Kidney epithelial cell (primary cell): ENCODE measurements around the gene EYA3. TPM values are rescaled to one million over a fixed set of nuclear protein-coding genes. Genes with fewer than 3 reads are reported as not detected.

Experiments used
- DNase-seq: peaks from one replicate; pipeline ENCODE4 v3.0.0-alpha.2; 2010; ENCODE audit warnings: low read depth
- H3K27me3 ChIP-seq: 2 replicates; pipeline ENCODE4 v1.6.0; 2011; ENCODE audit warnings: low read length; ENCODE audit not compliant: control insufficient read depth, insufficient read depth
- H3K36me3 ChIP-seq: 2 replicates; pipeline ENCODE4 v1.5.1; 2011; ENCODE audit warnings: low read length; ENCODE audit not compliant: control insufficient read depth, insufficient read depth
- H3K4me3 ChIP-seq: 2 replicates; pipeline ENCODE4 v1.5.1; 2011; ENCODE audit warnings: low read depth, mild to moderate bottlenecking, control low read depth, low read length
- total RNA-seq: library from RNA; depleted of rRNA; stranded (reverse); fragments of >200 nt; gene quantifications from 2 replicates; pipeline ENCODE4 v1.2.3, GENCODE V29; 2015
- TF ChIP-seq, protein P1 (sequence below): IDR thresholded peaks from 2 replicates; pipeline ENCODE4 v1.5.1; 2011; ENCODE audit warnings: mild to moderate bottlenecking, moderate library complexity, low read length, control low read depth, inconsistent platforms; ENCODE audit not compliant: insufficient read depth, poor library complexity, severe bottlenecking

Gene EYA3, protein sequence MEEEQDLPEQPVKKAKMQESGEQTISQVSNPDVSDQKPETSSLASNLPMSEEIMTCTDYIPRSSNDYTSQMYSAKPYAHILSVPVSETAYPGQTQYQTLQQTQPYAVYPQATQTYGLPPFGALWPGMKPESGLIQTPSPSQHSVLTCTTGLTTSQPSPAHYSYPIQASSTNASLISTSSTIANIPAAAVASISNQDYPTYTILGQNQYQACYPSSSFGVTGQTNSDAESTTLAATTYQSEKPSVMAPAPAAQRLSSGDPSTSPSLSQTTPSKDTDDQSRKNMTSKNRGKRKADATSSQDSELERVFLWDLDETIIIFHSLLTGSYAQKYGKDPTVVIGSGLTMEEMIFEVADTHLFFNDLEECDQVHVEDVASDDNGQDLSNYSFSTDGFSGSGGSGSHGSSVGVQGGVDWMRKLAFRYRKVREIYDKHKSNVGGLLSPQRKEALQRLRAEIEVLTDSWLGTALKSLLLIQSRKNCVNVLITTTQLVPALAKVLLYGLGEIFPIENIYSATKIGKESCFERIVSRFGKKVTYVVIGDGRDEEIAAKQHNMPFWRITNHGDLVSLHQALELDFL
- 15.1 and 17.5 TPM in 2 replicates for total RNA-seq

DNA sequence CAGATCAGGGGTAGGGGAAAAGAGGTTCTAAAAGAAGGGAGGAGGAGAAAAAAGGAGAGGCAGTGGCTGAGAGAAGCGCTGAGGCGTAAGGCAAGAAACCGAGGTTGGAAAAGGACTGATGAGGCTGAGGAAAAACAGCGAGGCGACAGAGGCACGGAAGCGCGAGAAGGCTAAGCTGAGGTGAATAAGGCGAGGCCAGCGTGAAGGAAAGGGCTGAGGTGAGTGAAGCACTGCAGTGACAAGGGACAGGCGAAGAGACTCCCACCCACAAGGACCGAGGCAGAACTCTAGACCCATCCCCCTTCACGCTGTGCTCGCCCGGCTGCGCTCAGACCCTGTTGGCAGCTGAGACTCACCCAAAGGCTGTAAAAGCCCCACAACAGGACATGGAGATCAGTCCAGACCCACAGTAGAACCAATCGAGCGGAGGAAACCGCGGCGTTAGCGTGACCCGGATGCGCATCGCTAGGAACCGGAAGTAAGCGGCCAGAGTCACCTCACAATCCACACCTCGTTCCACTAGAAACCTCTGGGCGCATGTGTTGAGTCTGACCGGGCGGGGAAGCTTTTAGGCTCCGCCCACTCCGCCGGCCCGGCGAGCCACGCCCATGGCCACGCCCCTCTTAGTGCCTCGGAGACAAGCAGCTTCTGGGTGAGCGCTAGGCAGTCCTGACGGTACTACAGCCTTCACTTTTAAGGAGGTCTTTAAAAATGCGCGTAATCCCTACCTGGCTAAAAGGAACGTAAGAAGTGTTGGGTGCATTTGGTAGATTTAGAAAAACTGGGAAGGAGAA, at the start of gene EYA3:
EYA3 (minus strand) TSS at position 443 of the 794 bp plus-strand sequence. CDS start 30,584 bp downstream, outside the sequence.
- peak; percentile 93 for DNase-seq
- H3K27me3 ChIP-seq = no peaks in the 10 kb centered on the region
- H3K36me3 ChIP-seq = no peaks in the 10 kb centered on the region
- H3K4me3 ChIP-seq = peak within 1 kb of the TSS; percentile 69
- TF ChIP-seq, protein P1, sequence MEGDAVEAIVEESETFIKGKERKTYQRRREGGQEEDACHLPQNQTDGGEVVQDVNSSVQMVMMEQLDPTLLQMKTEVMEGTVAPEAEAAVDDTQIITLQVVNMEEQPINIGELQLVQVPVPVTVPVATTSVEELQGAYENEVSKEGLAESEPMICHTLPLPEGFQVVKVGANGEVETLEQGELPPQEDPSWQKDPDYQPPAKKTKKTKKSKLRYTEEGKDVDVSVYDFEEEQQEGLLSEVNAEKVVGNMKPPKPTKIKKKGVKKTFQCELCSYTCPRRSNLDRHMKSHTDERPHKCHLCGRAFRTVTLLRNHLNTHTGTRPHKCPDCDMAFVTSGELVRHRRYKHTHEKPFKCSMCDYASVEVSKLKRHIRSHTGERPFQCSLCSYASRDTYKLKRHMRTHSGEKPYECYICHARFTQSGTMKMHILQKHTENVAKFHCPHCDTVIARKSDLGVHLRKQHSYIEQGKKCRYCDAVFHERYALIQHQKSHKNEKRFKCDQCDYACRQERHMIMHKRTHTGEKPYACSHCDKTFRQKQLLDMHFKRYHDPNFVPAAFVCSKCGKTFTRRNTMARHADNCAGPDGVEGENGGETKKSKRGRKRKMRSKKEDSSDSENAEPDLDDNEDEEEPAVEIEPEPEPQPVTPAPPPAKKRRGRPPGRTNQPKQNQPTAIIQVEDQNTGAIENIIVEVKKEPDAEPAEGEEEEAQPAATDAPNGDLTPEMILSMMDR = no peak

DNA sequence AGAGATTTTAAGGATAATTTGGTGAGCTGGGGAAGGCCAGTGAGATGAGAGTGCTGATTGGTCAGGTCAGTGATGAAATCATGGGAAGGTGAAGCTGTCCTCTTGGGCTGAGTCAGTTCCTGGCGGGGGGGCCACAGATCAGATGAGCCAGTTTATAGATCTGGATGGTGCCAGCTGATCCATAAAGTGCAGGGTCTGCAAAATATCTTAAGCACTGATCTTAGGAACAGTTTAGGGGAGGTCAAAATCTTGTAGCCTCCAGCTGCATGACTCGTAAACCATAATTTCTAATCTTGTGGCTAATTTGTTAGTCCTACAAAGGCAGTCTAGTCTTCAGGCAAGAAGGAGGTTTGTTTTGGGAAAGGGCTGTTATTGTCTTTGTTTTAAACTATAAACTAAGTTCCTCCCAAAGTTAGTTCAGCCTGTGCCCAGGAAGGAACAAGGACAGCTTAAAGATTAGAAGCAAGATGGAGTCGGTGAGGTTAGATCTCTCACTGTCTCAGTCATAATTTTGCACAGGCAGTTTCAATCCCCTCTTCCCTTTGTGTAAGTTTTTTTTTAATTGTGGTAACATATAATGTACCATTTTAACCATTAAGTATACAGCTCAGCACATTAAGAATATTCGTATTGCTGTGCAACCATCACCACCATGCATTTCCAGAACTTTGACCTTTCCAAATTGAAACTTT, 48.7 kb upstream of the EYA3 start:
- Histone ChIP-seq H3K27me3 (no peaks in the 10 kb centered on the region), H3K4me3 (no peak overlapping the region), H3K36me3 (no peaks in the 10 kb centered on the region)
- DNase-seq = no peak
- TF ChIP-seq, protein P1 = no peak

DNA sequence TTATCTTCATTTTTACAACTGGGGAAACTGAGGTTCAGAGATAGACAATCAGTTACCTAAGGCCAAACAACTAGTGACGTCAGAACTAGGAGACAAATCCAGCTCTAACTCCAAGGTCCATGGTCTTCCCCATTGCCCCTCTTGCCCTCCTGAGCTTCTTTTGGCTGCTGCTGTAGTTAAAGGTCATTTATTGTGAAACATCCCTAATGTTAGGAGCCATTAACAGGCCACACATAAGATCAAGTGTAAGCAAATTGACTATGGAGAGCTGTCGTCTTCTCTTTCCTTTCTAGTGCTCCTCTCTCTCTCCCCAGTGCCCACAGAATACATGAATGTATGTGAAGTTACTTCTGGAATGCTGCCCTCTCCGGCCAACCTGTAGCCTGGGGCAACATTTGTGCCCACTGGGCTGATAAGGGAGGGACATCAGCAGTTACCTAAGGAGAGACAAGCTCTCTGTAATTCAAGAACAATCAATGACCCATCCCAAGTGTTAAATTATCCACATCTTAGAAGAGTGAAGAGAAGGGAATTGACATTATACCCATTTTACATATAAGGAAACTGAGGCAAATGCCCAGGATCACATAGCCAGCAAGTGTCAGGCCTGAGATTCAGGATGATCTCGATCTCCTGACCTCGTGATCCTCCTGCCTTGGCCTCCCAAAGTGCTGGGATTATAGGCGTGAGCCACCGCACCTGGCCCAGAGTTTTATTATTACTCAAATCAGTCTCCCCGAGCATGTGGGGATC, 47.9 kb upstream of the EYA3 start:
- H3K4me3 ChIP-seq = no peak overlapping the region
- no peaks in the 10 kb centered on the region for H3K36me3 ChIP-seq
- TF ChIP-seq, protein P1 = no peak
- H3K27me3 ChIP-seq = no peaks in the 10 kb centered on the region
- DNase-seq = no peak

DNA sequence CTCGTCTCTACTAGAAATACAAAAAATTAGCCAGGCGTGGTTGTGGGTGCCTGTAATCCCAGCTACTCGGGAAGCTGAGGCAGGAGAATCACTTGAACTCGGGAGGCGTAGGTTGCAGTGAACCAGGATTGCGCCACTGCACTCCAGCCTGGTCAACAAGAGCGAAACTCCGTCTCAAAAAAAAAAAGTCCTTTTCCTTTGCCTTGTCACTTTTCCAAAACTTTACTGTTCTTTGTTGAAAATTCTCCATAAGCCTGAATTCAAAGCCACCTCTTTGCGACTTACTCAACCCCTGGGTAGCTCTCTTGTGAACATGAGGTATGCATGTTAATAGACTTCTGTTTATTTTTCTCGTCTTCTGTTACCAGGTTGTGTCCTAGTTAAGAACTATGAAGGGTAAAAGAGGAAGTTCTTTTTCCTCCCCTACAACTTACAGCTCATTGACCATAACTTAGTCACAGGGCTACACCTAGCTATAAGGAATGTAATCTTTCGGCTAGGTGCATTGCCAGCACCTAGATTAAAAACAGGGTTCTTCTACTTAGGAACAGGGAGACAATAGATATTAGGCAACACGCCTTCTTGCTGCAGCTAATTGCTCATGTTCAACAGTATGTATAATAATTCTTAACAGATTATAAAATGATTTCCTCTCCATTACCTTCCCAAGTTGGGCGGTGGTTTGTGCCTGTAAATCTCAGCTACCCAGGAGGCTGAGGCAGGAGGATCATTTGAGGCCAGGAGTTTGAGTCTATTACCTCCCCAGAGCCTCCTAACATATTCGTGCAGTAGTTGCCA, 47.2 kb upstream of the EYA3 start:
- TF ChIP-seq, protein P1 = no peak
- Histone ChIP-seq H3K4me3 (no peak overlapping the region), H3K27me3 (no peaks in the 10 kb centered on the region), H3K36me3 (no peaks in the 10 kb centered on the region)
- DNase-seq = peak; percentile 86
